ENCODE measurements around the gene TSHZ2. TPM values are rescaled to one million over a fixed set of nuclear protein-coding genes. Genes with fewer than 3 reads are reported as not detected.

Gene TSHZ2
- polyA plus RNA-seq, 1 donor from 2014 or later, result 4.6 TPM

DNA sequence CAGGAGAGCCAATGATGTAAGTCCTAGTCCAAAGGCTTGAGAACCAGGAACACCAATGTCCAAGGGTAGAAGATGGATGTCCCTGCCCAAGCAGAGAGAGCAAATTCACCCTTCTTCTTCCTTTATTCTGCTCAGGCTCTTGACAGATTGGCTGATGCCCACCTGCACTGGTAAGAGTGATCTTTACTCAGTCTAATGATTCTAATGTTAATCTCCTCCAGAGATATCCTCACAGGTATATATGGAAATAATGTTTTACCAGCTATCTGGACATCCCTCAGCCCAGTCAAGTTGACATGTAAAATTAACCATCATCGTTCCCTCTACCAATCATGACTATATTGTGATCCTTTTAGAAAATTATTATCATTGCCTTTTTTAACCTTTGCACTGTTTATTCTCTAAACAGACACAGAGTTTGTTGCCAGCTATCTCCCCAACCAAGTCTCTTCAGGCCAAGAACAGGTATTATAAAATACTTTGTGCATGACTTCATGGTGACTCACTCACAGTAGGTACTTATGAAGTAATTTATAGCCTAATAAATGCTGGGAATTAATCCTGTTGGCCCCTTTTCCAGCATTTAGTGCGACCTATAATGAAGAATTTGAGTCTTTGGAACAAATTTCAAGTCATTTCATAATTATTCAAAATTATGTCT is 26.2 kb upstream of the TSHZ2 start:
- Histone ChIP-seq H3K9me3 (ENCODE audit: low read length) (no peaks in the 10 kb centered on the region), H2AFZ (ENCODE audit: low read depth, low read length) (no peak overlapping the region), H3K9me2 (ENCODE audit: insufficient read depth, low read length) (no peaks in the 10 kb centered on the region), H3K27me3 (ENCODE audit: insufficient read depth, low read depth, low read length) (no peaks in the 10 kb centered on the region), H3K36me3 (ENCODE audit: insufficient read depth, low read length) (no peaks in the 10 kb centered on the region), H3K4me3 (ENCODE audit: low read length) (no peak overlapping the region), H3K4me2 (ENCODE audit: low read length) (no peak overlapping the region), H3F3A (ENCODE audit: insufficient read depth, low read length, poor library complexity, severe bottlenecking) (no peaks in the 10 kb centered on the region), H3K27ac (ENCODE audit: low read length) (no peak overlapping the region), H3K9ac (ENCODE audit: low read length) (no peak overlapping the region), H3K79me2 (replicated peaks; ENCODE audit: insufficient read depth, low read length) (no peaks in the 10 kb centered on the region), H4K20me1 (ENCODE audit: insufficient read depth) (no peaks in the 10 kb centered on the region)
- TF ChIP-seq EZH2 (IDR thresholded peaks at IDR 0.05; ENCODE audit: borderline replicate concordance, insufficient read depth, low read length, poor library complexity, severe bottlenecking) (no peak), REST (IDR thresholded peaks at IDR 0.05; ENCODE audit: borderline replicate concordance) (no peak), POLR2AphosphoS5 (IDR thresholded peaks at IDR 0.05) (no peak), SMC3 (conservative IDR thresholded peaks at IDR 0.05; ENCODE audit: poor library complexity) (no peak), EP300 (conservative IDR thresholded peaks at IDR 0.05; ENCODE audit: poor library complexity, severe bottlenecking) (no peak)
- TF ChIP-seq, protein P1, sequence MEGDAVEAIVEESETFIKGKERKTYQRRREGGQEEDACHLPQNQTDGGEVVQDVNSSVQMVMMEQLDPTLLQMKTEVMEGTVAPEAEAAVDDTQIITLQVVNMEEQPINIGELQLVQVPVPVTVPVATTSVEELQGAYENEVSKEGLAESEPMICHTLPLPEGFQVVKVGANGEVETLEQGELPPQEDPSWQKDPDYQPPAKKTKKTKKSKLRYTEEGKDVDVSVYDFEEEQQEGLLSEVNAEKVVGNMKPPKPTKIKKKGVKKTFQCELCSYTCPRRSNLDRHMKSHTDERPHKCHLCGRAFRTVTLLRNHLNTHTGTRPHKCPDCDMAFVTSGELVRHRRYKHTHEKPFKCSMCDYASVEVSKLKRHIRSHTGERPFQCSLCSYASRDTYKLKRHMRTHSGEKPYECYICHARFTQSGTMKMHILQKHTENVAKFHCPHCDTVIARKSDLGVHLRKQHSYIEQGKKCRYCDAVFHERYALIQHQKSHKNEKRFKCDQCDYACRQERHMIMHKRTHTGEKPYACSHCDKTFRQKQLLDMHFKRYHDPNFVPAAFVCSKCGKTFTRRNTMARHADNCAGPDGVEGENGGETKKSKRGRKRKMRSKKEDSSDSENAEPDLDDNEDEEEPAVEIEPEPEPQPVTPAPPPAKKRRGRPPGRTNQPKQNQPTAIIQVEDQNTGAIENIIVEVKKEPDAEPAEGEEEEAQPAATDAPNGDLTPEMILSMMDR (IDR thresholded peaks at IDR 0.05; ENCODE audit: poor library complexity, severe bottlenecking), result no peak

- Histone ChIP-seq H3K4me2 (ENCODE audit: low read length) (no peak overlapping the region), H4K20me1 (ENCODE audit: insufficient read depth) (no peaks in the 10 kb centered on the region), H3K9ac (ENCODE audit: low read length) (no peak overlapping the region), H3K79me2 (replicated peaks; ENCODE audit: insufficient read depth, low read length) (no peaks in the 10 kb centered on the region), H3K9me3 (ENCODE audit: low read length) (no peaks in the 10 kb centered on the region), H3K9me2 (ENCODE audit: insufficient read depth, low read length) (no peaks in the 10 kb centered on the region), H3K27me3 (ENCODE audit: insufficient read depth, low read depth, low read length) (no peaks in the 10 kb centered on the region), H2AFZ (ENCODE audit: low read depth, low read length) (no peak overlapping the region), H3K27ac (ENCODE audit: low read length) (no peak overlapping the region), H3K36me3 (ENCODE audit: insufficient read depth, low read length) (no peaks in the 10 kb centered on the region), H3F3A (ENCODE audit: insufficient read depth, low read length, poor library complexity, severe bottlenecking) (no peaks in the 10 kb centered on the region), H3K4me3 (ENCODE audit: low read length) (no peak overlapping the region)
- no peak for TF ChIP-seq RAD21 (conservative IDR thresholded peaks at IDR 0.05)
- no peak for TF ChIP-seq EZH2 (IDR thresholded peaks at IDR 0.05; ENCODE audit: borderline replicate concordance, insufficient read depth, low read length, poor library complexity, severe bottlenecking)
Observed at GRCh38 chr20:52948491-52948890, 23.7 kb upstream of the TSHZ2 start.

DNA sequence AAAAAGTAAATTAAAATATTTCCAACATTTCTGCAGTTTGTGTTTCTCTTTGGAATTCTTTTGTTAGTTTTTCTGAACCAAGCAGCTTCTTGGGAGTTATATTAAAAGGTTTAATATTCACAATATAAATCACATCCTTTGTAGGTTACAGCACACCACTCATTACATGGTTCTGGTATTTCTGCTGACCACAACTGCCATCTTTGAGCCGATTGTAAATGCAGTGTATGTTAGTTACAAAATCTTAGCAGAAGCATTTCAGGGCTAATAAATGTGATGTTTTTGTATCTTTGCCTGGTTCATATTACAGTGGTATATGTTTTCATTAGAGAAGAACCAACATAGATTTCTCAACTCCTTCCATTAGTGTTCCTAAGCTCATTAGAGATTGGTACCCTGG is 19.1 kb upstream of the TSHZ2 start:
- Histone ChIP-seq H3K9ac (ENCODE audit: low read length) (no peak overlapping the region), H3K27ac (ENCODE audit: low read length) (no peak overlapping the region), H3K4me3 (ENCODE audit: low read length) (no peak overlapping the region), H3K9me3 (ENCODE audit: low read length) (no peaks in the 10 kb centered on the region), H2AFZ (ENCODE audit: low read depth, low read length) (no peak overlapping the region), H3F3A (ENCODE audit: insufficient read depth, low read length, poor library complexity, severe bottlenecking) (no peaks in the 10 kb centered on the region), H3K79me2 (replicated peaks; ENCODE audit: insufficient read depth, low read length) (no peaks in the 10 kb centered on the region), H3K36me3 (ENCODE audit: insufficient read depth, low read length) (no peaks in the 10 kb centered on the region), H3K9me2 (ENCODE audit: insufficient read depth, low read length) (no peaks in the 10 kb centered on the region), H4K20me1 (ENCODE audit: insufficient read depth) (no peaks in the 10 kb centered on the region), H3K4me2 (ENCODE audit: low read length) (no peak overlapping the region), H3K27me3 (ENCODE audit: insufficient read depth, low read depth, low read length) (no peaks in the 10 kb centered on the region)
- TF ChIP-seq SMC3 (conservative IDR thresholded peaks at IDR 0.05; ENCODE audit: poor library complexity), result no peak
- no peak for TF ChIP-seq RAD21 (conservative IDR thresholded peaks at IDR 0.05)
- TF ChIP-seq REST (IDR thresholded peaks at IDR 0.05; ENCODE audit: borderline replicate concordance), result no peak
- TF ChIP-seq POLR2AphosphoS5 (IDR thresholded peaks at IDR 0.05), result no peak
- no peak for TF ChIP-seq MXI1 (conservative IDR thresholded peaks at IDR 0.05; ENCODE audit: poor library complexity, severe bottlenecking)
- TF ChIP-seq EZH2 (IDR thresholded peaks at IDR 0.05; ENCODE audit: borderline replicate concordance, insufficient read depth, low read length, poor library complexity, severe bottlenecking), result no peak
- TF ChIP-seq TAF1 (IDR thresholded peaks at IDR 0.05; ENCODE audit: low read depth), result no peak
- TF ChIP-seq EP300 (conservative IDR thresholded peaks at IDR 0.05; ENCODE audit: poor library complexity, severe bottlenecking), result no peak
- TF ChIP-seq, protein P1 (IDR thresholded peaks at IDR 0.05; ENCODE audit: poor library complexity, severe bottlenecking), result no peak
